AG20443 (cell line): ENCODE results near the gene SERF2.
"Not testable (repeated sequence)": the region's sequence is repeated elsewhere in the genome, so short reads cannot be mapped to it uniquely, and the experiment has no call there.

Experiments
- DNase-seq: peaks from one replicate; pipeline ENCODE4 v3.0.0; 2012; ENCODE audit warnings: low spot score, mixed read lengths

The SERF2 gene

GRCh38 chr15:43794269-43795037, 2.3 kb downstream of the SERF2 start:
- peak; percentile 13 for DNase-seq

GRCh38 chr15:43795197-43795596, 3.1 kb downstream of the SERF2 start:
- no peak for DNase-seq

GRCh38 chr15:43795997-43796396, 3.9 kb downstream of the SERF2 start:
- DNase-seq, result no peak

- DNase-seq, result no peak
Measured at GRCh38 chr15:43796566-43796965, 4.4 kb downstream of the SERF2 start.

- no peak for DNase-seq
Measured at GRCh38 chr15:43799209-43799944, 7.3 kb downstream of the SERF2 start.

DNA sequence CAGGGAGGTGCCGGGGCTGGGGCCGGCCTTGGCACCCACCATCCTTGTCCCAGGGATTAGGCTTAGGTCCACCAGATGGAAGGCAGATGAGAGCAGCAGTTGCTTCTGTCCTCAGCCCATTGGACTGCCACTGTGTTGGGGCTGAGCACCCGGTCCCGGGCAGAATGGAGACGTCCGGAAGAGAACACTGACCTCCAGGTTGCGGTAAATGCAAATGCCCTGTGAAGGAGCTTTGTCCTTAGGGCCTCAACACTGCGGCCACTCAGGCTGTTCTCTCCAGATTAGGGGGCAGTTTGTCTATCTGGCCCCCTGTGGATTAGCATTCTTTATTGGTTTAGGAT, 7.8 kb downstream of the SERF2 start, which contains the start of gene SERINC4:
Gene SERINC4, minus strand, starts transcription at position 276 of the 341 bp plus-strand sequence. Its CDS starts 234 bp downstream, at position 42.
- no peak for DNase-seq

GRCh38 chr15:43800286-43801141, 8.4 kb downstream of the SERF2 start, which contains the start of gene HYPK:
Gene HYPK (plus strand): TSS chr15:43800599. CDS start chr15:43800623, 24 bp downstream.
- DNase-seq, result peak; percentile 92

- DNase-seq, result not testable (repeated sequence)
Measured at GRCh38 chr15:43802676-43803075, 10.6 kb downstream of the SERF2 start.

GRCh38 chr15:43808435-43808950, 16.4 kb downstream of the SERF2 start:
- DNase-seq, result no peak

DNA sequence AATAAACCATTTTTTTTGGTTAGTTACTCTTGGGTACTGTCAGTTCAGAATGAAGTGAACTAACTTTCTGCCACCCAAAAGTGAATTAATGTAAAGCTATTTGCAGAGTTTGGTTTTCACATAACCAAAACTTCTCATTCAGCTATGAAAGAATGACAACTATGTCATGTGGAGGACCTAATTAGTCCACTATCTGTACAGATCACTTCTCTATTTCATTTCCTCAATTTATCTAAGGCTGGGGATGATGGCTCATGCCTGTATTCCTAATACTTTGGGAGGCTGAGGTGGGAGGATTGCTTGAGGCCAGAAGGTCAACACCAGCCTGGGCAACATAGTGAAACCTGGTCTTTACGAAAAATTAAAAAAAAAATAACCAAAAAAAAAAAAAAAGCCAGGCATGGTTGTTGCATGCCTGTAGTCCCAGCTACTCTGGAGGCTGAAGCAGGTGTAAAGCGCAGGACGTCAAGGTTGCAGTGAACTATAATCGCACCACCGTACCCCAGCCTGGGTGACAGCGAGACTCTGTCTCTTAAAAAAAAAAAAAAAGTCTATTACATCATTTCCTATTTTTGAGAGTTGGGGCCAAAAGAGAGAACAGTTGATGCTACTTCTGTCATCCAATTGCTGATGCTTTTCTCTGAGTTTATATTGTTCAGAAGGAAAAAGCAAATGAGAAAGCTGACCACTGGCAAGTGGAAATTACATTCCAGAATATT, 17.0 kb downstream of the SERF2 start:
- DNase-seq, result no peak

- not testable (repeated sequence) for DNase-seq
Measured at GRCh38 chr15:43815064-43815463, 22.9 kb downstream of the SERF2 start.

DNA sequence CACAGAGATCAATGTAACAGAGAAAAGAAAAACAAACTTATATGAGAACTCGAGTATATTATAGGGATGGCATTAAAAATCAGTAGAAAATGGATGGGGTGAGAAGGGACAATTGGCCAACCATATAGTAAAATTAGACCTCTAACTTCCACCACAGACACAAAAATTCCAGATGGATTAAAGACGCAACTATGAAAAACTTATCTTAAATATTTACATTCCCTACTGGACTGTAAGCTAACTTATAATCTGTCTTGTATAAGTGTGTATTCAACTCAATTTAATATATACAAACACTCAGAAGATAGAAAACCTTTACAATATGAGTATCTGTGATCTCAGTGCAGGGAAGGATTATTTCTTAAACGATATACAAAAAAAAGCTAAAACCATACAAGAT, 29.4 kb downstream of the SERF2 start:
- DNase-seq, result no peak

DNA sequence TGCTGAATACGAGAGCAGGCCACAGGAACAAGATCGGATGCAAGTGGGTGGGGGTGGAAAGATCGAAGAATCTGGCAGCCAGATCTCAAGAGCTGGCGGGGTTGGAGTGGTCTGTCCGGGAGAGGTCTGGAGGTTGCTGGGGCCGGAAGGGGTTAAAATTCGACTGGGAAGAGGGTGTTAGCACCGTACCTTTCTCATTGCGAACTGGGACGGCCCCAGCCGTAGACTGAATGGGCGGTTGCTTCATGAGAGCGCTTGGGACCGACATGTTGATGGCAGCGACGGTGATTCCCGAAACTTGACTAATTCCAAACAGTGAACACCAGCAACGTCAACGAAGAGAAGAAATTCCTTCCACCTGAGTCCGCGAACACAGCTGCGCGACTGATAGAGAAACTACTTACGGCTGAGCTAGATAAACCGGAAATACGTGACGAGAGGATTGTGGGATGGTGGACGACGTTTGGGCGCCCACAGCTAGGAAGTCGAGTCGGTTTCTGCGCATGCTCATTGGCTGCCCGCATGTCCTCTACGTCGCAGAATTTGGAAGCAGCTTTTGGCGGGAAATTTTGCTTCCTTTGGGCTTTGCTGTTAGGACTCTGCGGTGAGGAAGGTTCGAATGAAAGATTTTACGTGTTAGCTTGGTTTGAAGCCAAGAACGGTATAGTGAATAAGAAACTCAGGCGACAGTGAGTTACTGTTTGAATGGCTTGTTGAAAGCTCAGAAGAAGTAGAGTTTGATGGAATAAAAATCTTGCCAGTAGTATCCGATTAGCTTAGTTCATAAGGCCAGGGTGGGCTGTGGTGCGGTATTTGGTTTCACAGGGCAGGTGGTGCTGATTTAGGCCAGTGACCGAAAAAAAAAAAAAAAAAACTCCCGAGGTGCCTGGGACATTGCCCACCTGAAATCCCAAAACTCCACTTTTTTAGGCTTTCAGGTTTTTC, 32.5 kb downstream of the SERF2 start, which contains the start of gene MFAP1:
Gene MFAP1, minus strand, starts transcription at position 389 of the 945 bp plus-strand sequence. Its CDS starts 121 bp downstream, at position 268.
- DNase-seq, result peak; percentile 99

DNA sequence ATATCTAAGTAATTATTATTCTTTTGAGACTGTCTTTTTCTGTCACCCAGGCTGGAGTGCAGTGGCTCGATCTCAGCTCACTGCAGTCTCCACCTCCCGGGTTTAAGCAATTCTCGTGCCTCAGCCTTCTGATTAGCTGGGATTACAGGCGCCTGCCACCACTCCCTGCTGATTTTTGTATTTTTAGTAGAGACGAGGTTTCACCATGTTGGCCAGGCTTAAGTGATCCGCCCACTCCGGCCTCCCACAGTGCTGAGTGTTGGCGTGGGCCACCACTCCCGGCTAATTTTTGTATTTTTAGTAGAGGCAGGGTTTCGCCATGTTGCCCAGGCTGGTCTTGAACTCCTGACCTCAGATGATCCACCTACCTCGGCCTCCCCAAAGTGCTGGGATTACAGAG, 33.2 kb downstream of the SERF2 start:
- not testable (repeated sequence) for DNase-seq

DNA sequence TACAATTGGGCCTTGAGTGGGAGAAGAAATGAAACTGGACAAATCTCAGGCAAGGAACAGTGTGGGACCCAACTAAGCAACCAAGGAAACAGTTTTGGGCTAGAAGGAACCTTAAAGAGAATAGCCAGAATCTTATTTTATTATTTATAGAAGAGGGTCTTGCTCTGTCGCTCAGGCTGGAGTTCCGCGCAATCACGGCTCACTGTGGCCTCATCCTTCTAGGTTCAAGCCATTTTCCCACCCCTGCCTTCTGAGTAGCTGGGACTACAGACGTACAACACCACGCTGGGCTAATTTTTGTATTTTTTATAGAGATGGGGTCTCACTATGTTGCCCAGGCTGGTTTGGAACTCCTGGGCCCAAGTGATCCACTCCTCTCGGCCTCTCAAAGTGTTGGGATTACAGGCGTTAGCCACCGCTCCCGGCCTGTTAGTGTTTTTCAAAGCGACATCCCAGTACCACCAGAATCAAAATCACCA, 33.9 kb downstream of the SERF2 start:
- DNase-seq, result no peak

GRCh38 chr15:43826508-43827341, 34.6 kb downstream of the SERF2 start, which contains the start of gene WDR76:
Gene WDR76 (plus strand): TSS chr15:43827002. CDS start chr15:43827033, 31 bp downstream.
- DNase-seq, result peak; percentile 92

DNA sequence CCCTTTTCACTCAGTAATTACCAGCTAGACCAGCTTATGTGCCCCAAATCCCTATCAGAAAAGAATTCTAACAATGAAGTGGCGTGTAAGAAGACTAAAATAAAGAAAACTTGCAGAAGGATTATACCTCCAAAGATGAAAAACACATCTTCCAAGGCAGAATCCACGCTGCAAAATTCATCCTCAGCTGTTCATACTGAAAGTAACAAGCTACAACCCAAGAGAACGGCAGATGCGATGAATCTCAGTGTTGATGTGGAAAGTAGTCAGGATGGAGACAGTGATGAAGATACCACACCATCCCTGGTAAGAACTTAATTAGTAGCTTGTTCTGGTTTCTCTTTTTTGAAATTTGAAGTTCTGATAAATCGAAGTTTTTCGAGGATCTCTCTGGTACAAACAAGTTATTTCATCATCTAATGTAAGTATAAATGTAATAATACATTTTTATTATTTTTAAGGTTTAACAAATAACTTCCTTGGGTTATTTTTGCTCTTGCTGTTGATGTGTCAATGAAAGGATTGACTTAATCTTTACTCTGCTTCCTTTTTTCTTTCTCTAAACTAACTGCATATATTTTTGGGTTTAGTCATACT, 36.0 kb downstream of the SERF2 start:
- peak; percentile 27 for DNase-seq

- not testable (repeated sequence) for DNase-seq
Measured at GRCh38 chr15:43829951-43830540, 37.9 kb downstream of the SERF2 start.
